Stomach (tissue), 9 donors: ENCODE measurements around the gene SMYD3. TPM values are rescaled to one million over a fixed set of nuclear protein-coding genes. Genes with fewer than 3 reads are reported as not detected.
"Not testable (repeated sequence)": the region's sequence is repeated elsewhere in the genome, so short reads cannot be mapped to it uniquely, and the experiment has no call there.

Experiments
- DNase-seq, 2 donors: peaks; one replicate each; pipeline versions ENCODE4 v3.0.0 to v3.0.0-alpha.2; 2013 to 2019
- H3K27ac ChIP-seq, 5 donors: fragments of 200-600 bp in 4 of 5; sonication (generic) in 4 of 5; one replicate each; pipeline ENCODE4 v1.5.1; 2013 to 2019; ENCODE audit warnings: mild to moderate bottlenecking in 1 of 5, moderate library complexity in 1 of 5
- H3K27me3 ChIP-seq, 3 donors: fragments of 200-600 bp; sonication (generic); one replicate each; pipeline ENCODE4 v1.5.1; 2017 to 2019; ENCODE audit warnings: mixed run types in 1 of 3
- H3K36me3 ChIP-seq, 4 donors: fragments of 200-600 bp; sonication (generic); 1 replicate in 3 of 4; 2 replicates in 1 of 4; pipeline ENCODE4 v1.5.1; 2016 to 2019
- H3K4me1 ChIP-seq, 4 donors: fragments of 200-600 bp; sonication (generic); one replicate each; pipeline ENCODE4 v1.5.1; 2016 to 2019
- H3K4me3 ChIP-seq, 4 donors: fragments of 200-600 bp; sonication (generic) in 3 of 4; one replicate each; pipeline ENCODE4 v1.5.1; 2016 to 2019; ENCODE audit warnings: mild to moderate bottlenecking in 1 of 4
- H3K9me3 ChIP-seq, 4 donors: fragments of 200-600 bp; sonication (generic); one replicate each; pipeline ENCODE4 v1.5.1; 2016 to 2019
- EP300 ChIP-seq: sonication (generic); formaldehyde crosslinking; IDR thresholded peaks from one replicate; pipeline ENCODE4 v1.6.1; 2017; ENCODE audit warnings: antibody characterized with exemption
- POLR2A ChIP-seq, 4 donors: fragments of 450-650 bp; IDR thresholded peaks; one replicate each; pipeline ENCODE4 v1.6.1; 2016; ENCODE audit warnings: antibody characterized with exemption in 4 of 4, control low read depth in 2 of 4, mild to moderate bottlenecking in 1 of 4, moderate library complexity in 1 of 4
- POLR2AphosphoS5 ChIP-seq, 3 donors: sonication (generic); formaldehyde crosslinking; IDR thresholded peaks; one replicate each; pipeline ENCODE4 v1.6.1; 2016; ENCODE audit warnings: antibody characterized with exemption in 3 of 3
- WGBS, 5 donors: extraction: QIAGEN DNeasy Blood & Tissue Kit in 3 of 5; methylation state at CpG; one replicate each; pipeline versions ENCODE4 v1.1.5 to v1.1.7; 2013 to 2018; 5-methylcytosine and 5-hydroxymethylcytosine counted together
- intact Hi-C: fragments of 100-400 bp; cut with DNase I; formaldehyde crosslinking; loops from one replicate; pipeline ENCODE4 v1.15.1; 2023; ENCODE audit warnings: low total_unique reads
- polyA plus RNA-seq, 3 donors: library from polyadenylated mRNA; stranded (reverse); fragments of 200-250 nt; gene quantifications; one replicate each; pipeline ENCODE4 v1.2.3, GENCODE V29; 2013
- total RNA-seq, 5 donors: library from RNA; depleted of rRNA; stranded (reverse); fragments of >200 nt; gene quantifications; one replicate each; pipeline versions ENCODE4 v1.1.0 to v1.2.3, GENCODE V29; 2014 to 2016
- TF ChIP-seq, protein P1 (sequence below), 7 experiments: fragments of 450-650 bp in 4 of 7; fragments of 200-600 bp in 3 of 7; sonication (generic) in 3 of 7; IDR thresholded peaks; one replicate each; pipeline ENCODE4 v1.5.1; 2016 to 2019; ENCODE audit warnings: antibody characterized with exemption in 7 of 7, control low read depth in 2 of 7, mild to moderate bottlenecking in 1 of 7
- donor health status: healthy with polysubstance abuse.
- donor health status: Bipolar disorder and iron deficiency.
- donor health status: healthy.

Gene SMYD3
- total and polyA plus RNA-seq, 8 donors, result 6.4 to 196 (median 27.8) TPM

DNA sequence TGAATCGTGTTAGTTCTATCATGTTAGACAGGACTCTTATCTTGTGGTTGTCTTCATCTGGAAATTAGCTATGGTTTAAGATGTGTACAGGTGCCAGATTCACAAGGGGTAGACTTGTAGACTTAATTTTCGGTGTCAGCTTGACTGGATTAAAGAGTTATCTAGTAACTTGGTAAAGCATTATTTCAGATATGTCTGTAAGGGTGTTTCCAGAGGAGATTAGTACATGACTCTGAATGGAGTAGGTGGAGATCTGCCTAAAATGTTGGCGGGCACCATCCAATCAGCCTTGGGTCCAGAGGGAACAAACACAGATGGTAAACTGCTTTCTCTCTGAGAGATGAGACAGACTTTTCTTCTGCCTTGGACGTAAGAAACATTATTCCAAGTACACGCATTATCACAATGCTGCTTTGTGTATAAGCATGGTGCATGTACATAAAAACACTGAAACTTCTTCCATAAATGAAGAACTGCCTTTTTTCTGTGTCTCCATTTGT is 434.6 kb downstream of the SMYD3 start:
- Histone ChIP-seq H3K4me1 (no peaks in the 10 kb centered on the region), H3K27ac (no peak overlapping the region), H3K36me3 (no peaks in the 10 kb centered on the region), H3K27me3 (no peaks in the 10 kb centered on the region), H3K9me3 (no peaks in the 10 kb centered on the region), H3K4me3 (no peak overlapping the region)
- TF ChIP-seq POLR2AphosphoS5 (IDR thresholded peaks at IDR 0.05) (no peak), POLR2A (IDR thresholded peaks at IDR 0.05) (no peak), EP300 (no peak)
- intact Hi-C loops, result no loop called here
- 88 to 94% (median 90%) methylated on average over 5 of the region's 5 CpGs for WGBS, 5 donors
- DNase-seq, result no peak

DNA sequence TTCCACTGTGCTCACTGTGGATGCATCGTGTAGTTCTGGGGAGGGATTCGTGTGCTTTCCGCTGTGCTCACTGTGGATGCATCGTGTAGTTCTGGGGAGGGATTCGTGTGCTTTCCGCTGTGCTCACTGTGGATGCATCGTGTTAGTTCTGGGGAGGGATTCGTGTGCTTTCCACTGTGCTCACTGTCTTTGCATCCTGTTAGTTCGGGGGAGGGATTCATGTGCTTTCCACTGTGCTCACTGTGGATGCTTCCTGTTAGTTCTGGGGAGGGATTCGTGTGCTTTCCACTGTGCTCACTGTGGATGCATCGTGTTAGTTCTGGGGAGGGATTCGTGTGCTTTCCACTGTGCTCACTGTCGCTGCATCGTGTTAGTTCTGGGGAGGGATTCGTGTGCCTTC is 435.1 kb downstream of the SMYD3 start:
- 67 to 77% (median 70%) methylated on average over 10 to 15 of the region's 15 CpGs for WGBS, 5 donors
- intact Hi-C loops, H3K27ac ChIP-seq, H3K4me3 ChIP-seq, H3K9me3 ChIP-seq, H3K4me1 ChIP-seq, H3K27me3 ChIP-seq, H3K36me3 ChIP-seq: not testable (repeated sequence)
- peak in 1 of 2 donors; percentile 52 for DNase-seq

DNA sequence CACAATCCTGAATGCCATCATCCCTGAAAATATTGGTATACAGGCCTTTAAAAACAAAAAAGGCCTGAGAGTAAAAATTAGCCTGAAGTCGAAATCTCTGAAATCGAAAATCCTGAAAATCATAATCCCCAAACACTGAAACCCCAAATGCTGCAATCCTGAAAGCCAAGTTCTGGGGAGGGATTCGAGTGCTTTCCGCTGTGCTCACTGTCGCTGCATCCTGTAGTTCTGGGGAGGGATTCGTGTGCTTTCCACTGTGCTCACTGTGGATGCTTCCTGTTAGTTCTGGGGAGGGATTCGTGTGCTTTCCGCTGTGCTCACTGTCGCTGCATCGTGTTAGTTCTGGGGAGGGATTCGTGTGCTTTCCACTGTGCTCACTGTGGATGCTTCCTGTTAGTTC is 435.5 kb downstream of the SMYD3 start:
- DNase-seq, H3K27ac ChIP-seq, H3K4me3 ChIP-seq, H3K27me3 ChIP-seq, H3K4me1 ChIP-seq, H3K36me3 ChIP-seq, H3K9me3 ChIP-seq, intact Hi-C loops: not testable (repeated sequence)
- 64 to 85% (median 73%) methylated on average over 10 to 11 of the region's 11 CpGs for WGBS, 5 donors

DNA sequence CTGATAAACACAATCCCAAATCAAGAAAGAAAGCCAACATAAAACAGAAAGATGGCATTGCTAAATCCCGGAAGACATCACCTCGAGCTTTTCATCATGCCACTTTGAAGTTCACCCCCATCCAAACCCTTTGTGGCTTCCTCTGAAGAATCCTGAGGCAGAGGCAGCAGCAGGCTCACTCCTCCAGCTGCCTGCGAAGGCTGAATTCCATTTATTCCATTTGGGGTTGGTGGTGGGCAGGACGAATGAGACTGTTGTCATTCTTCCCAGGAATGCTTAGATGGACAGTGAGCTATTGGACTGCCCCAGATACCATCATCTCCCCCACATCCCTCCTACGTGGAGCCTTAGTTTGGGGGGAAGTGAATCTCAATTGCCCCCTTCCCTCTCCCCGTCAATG is 437.5 kb downstream of the SMYD3 start:
- intact Hi-C loops, result no loop called here

DNA sequence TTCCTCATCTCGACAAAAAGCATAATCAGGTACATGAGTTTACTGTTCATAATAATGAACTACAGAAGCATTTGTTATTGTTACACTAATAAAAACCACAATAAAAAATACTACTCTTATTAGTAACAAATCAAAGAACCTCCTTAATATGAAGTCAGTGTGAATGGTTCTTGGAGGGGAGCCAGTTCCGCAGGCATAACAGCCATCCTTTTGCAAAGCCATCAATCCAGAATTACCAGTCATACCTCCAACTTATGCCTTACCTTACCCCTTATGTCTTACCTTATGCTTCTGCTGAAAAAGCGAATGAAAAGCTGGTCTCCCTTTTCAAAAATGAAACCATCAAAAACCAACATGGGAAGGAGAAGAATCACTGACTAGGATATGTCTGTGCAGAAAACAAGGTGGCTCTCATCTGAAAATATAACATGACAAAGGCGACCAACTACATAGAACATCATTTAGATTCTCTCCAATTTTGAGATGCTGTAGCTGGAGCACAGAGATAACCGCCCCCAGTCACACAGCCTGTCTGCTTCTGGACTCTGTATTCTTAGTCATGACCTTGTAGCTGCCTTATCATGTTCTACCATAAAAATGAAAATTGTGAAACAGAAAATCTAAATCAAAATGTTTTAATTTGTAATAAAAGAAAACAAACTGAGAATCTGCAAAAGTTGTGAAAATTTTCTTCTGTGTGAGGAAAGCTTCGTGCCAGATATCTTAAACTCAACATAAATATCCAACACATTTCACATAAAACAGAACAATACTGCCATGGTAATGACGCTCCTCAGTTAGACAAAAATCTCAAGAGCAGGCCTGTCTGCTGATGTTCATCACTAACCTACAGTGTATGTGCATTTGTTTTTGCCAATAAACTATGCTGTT is 438.2 kb downstream of the SMYD3 start:
- intact Hi-C loops, result no loop called here
- H3K27me3 ChIP-seq, result no peaks in the 10 kb centered on the region
- DNase-seq, result peak in 1 of 2 donors; percentile 20
- H3K4me1 ChIP-seq, result no peaks in the 10 kb centered on the region
- no peaks in the 10 kb centered on the region for H3K36me3 ChIP-seq
- WGBS, 5 donors, result 71 to 95% (median 92%) methylated on average over 7 of the region's 7 CpGs
- no peak overlapping the region for H3K4me3 ChIP-seq
- no peak overlapping the region for H3K27ac ChIP-seq
- TF ChIP-seq, protein P1, sequence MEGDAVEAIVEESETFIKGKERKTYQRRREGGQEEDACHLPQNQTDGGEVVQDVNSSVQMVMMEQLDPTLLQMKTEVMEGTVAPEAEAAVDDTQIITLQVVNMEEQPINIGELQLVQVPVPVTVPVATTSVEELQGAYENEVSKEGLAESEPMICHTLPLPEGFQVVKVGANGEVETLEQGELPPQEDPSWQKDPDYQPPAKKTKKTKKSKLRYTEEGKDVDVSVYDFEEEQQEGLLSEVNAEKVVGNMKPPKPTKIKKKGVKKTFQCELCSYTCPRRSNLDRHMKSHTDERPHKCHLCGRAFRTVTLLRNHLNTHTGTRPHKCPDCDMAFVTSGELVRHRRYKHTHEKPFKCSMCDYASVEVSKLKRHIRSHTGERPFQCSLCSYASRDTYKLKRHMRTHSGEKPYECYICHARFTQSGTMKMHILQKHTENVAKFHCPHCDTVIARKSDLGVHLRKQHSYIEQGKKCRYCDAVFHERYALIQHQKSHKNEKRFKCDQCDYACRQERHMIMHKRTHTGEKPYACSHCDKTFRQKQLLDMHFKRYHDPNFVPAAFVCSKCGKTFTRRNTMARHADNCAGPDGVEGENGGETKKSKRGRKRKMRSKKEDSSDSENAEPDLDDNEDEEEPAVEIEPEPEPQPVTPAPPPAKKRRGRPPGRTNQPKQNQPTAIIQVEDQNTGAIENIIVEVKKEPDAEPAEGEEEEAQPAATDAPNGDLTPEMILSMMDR (IDR thresholded peaks at IDR 0.05), result no peak
- TF ChIP-seq POLR2AphosphoS5 (IDR thresholded peaks at IDR 0.05) (no peak), POLR2A (IDR thresholded peaks at IDR 0.05) (no peak), EP300 (no peak)
- H3K9me3 ChIP-seq, result no peaks in the 10 kb centered on the region

More for the DNA sequence above, 437.5 kb downstream of the SMYD3 start:
- 88 to 97% (median 91%) methylated on average over 6 of the region's 6 CpGs for WGBS, 5 donors
- TF ChIP-seq POLR2AphosphoS5 (IDR thresholded peaks at IDR 0.05) (no peak), EP300 (no peak), POLR2A (IDR thresholded peaks at IDR 0.05) (no peak)
- TF ChIP-seq, protein P1 (IDR thresholded peaks at IDR 0.05), result no peak
- DNase-seq, result no peak
- H3K4me1 ChIP-seq, result no peaks in the 10 kb centered on the region
- H3K4me3 ChIP-seq, result no peak overlapping the region
- H3K9me3 ChIP-seq, result no peaks in the 10 kb centered on the region
- no peaks in the 10 kb centered on the region for H3K27me3 ChIP-seq
- no peak overlapping the region for H3K27ac ChIP-seq
- H3K36me3 ChIP-seq, result no peaks in the 10 kb centered on the region

DNA sequence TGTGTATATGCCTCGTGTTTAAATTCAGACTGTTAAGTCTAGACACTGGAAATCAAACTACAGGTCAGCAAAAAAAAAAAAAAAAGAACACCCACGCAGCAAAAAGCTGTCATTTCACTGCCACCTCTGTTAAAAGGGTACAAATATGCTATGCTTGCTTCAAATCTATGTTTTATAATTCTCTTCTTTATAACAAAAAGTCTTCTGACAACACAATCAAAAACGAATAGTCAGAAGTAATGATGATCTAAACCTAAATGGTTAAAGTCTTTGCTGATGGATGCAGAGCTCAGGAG is 438.9 kb downstream of the SMYD3 start:
- no peak for TF ChIP-seq POLR2AphosphoS5 (IDR thresholded peaks at IDR 0.05)
- no peak for TF ChIP-seq EP300
- no peak for TF ChIP-seq POLR2A (IDR thresholded peaks at IDR 0.05)
- TF ChIP-seq, protein P1 (IDR thresholded peaks at IDR 0.05), result no peak
- H3K9me3 ChIP-seq, result no peaks in the 10 kb centered on the region
- H3K27ac ChIP-seq, result no peak overlapping the region
- WGBS, 5 donors, result 65 to 90% (median 77%) methylated on average over 3 of the region's 3 CpGs
- H3K36me3 ChIP-seq, result no peaks in the 10 kb centered on the region
- H3K4me3 ChIP-seq, result no peak overlapping the region
- no peaks in the 10 kb centered on the region for H3K4me1 ChIP-seq
- H3K27me3 ChIP-seq, result no peaks in the 10 kb centered on the region
- DNase-seq, result no peak
- intact Hi-C loops, result no loop called here
